K562 (cell line): ENCODE results near the gene MECR. TPM values are rescaled to one million over a fixed set of nuclear protein-coding genes. Genes with fewer than 3 reads are reported as not detected.

Source experiments
- ARHGAP35 ChIP-seq: fragments of 450-650 bp; IDR thresholded peaks from 2 replicates; pipeline ENCODE4 v1.6.1; 2018; ENCODE audit not compliant: partially characterized antibody
- ARNT ChIP-seq, 2 experiments: fragments of 450-650 bp; IDR thresholded peaks; 2 replicates each; pipeline ENCODE4 v1.6.1; 2016; ENCODE audit warnings: mild to moderate bottlenecking in 1 of 2
- BRCA1 ChIP-seq, 2 experiments: fragments of 450-650 bp in 1 of 2; sonication (generic) in 1 of 2; formaldehyde crosslinking in 1 of 2; IDR thresholded peaks; 2 replicates each; pipeline versions ENCODE4 v1.5.0 to v1.6.1; 2017 to 2020; ENCODE audit warnings: mild to moderate bottlenecking in 1 of 2, missing genetic modification reagents in 1 of 2
- BRF2 ChIP-seq: IDR thresholded peaks from 3 replicates; pipeline ENCODE4 v1.6.1; 2011; ENCODE audit warnings: borderline replicate concordance, mild to moderate bottlenecking; ENCODE audit not compliant: insufficient read length, insufficient read depth
- CREB1 ChIP-seq, 2 experiments: sonication (generic) in 1 of 2; formaldehyde crosslinking in 1 of 2; IDR thresholded peaks; 2 replicates each; pipeline versions ENCODE4 v1.6.1 to v1.8.0; 2012 to 2022; ENCODE audit warnings: inconsistent platforms in 1 of 2, mild to moderate bottlenecking in 1 of 2, missing genetic modification reagents in 1 of 2, moderate library complexity in 1 of 2
- CREB5 ChIP-seq: fragments of 250-450 bp; sonication (Bioruptor Pico); IDR thresholded peaks from 2 replicates; pipeline ENCODE4 v1.5.0; 2020; ENCODE audit warnings: mild to moderate bottlenecking
- CREBBP ChIP-seq: IDR thresholded peaks from one replicate; pipeline ENCODE4 v1.6.1; 2012; ENCODE audit warnings: low read depth, mild to moderate bottlenecking, control low read depth, inconsistent platforms, low read length
- EZH2 ChIP-seq: IDR thresholded peaks from 2 replicates; pipeline ENCODE4 v1.6.1; 2012; ENCODE audit warnings: low read depth, mild to moderate bottlenecking, inconsistent platforms, low read length, borderline replicate concordance
- GTF2F1 ChIP-seq: IDR thresholded peaks from 2 replicates; pipeline ENCODE4 v1.6.1; 2011; ENCODE audit warnings: low read depth, low read length, improper control_type of control experiment
- HSF4 ChIP-seq: fragments of 250-450 bp; sonication (Bioruptor Pico); IDR thresholded peaks from 2 replicates; pipeline ENCODE4 v2.1.2; 2022; ENCODE audit warnings: mild to moderate bottlenecking, moderate library complexity, borderline replicate concordance
- KLF1 ChIP-seq: fragments of 450-650 bp; IDR thresholded peaks from 2 replicates; pipeline ENCODE4 v1.6.1; 2016; ENCODE audit warnings: missing genetic modification characterization, missing compliant biosample characterization
- MCM2 ChIP-seq: fragments of 450-650 bp; IDR thresholded peaks from 2 replicates; pipeline ENCODE4 v1.6.1; 2017; ENCODE audit warnings: low read depth, mild to moderate bottlenecking
- PPARD ChIP-seq: fragments of 250-450 bp; sonication (Bioruptor Pico); IDR thresholded peaks from 2 replicates; pipeline ENCODE4 v1.8.0; 2022; ENCODE audit warnings: inconsistent platforms, mild to moderate bottlenecking, moderate library complexity
- RBFOX2 ChIP-seq: fragments of 200-400 bp; formaldehyde crosslinking; IDR thresholded peaks from 2 replicates; pipeline ENCODE4 v1.6.1; 2017; ENCODE audit warnings: low read depth, mild to moderate bottlenecking, low read length, moderate library complexity
- RBM17 ChIP-seq: fragments of 200-400 bp; formaldehyde crosslinking; IDR thresholded peaks from 2 replicates; pipeline ENCODE4 v1.6.1; 2017; ENCODE audit warnings: low read depth, mild to moderate bottlenecking, low read length, borderline replicate concordance
- RBM22 ChIP-seq: fragments of 200-400 bp; formaldehyde crosslinking; IDR thresholded peaks from 2 replicates; pipeline ENCODE4 v1.6.1; 2018; ENCODE audit warnings: low read length, low read depth; ENCODE audit not compliant: poor library complexity, severe bottlenecking
- RNF2 ChIP-seq: sonication (generic); IDR thresholded peaks from 2 replicates; pipeline ENCODE4 v1.6.1; 2016
- SUPT5H ChIP-seq: fragments of 450-650 bp; IDR thresholded peaks from 2 replicates; pipeline ENCODE4 v1.6.1; 2016
- ZBED1 ChIP-seq: IDR thresholded peaks from 2 replicates; pipeline ENCODE4 v1.6.1; 2014
- ZC3H8 ChIP-seq: fragments of 450-650 bp; IDR thresholded peaks from 2 replicates; pipeline ENCODE4 v1.6.1; 2017
- ZNF592 ChIP-seq: fragments of 450-650 bp; IDR thresholded peaks from 2 replicates; pipeline ENCODE4 v1.6.1; 2017; ENCODE audit warnings: antibody characterized with exemption, mild to moderate bottlenecking
- polyA plus RNA-seq, 8 experiments: library from polyadenylated mRNA; depleted of rRNA in 4 of 8; stranded (reverse) in 5 of 8; unstranded in 3 of 8; fragments of >200 nt; fragmentation: Nextera tagmentation in 2 of 8; fragmentation: Illumina TruSeq in 1 of 8; extraction: Ambion mirVana in 2 of 8; extraction: Trizol in 1 of 8; gene quantifications; 2 replicates each; pipeline versions ENCODE4 v1.2.1 to v1.2.3, GENCODE V29; 2011 to 2014; ENCODE audit warnings: inconsistent platforms in 1 of 8, missing spikeins in 1 of 8
- total RNA-seq, 7 experiments: library from RNA; depleted of rRNA in 6 of 7; stranded (reverse); fragments of >200 nt in 6 of 7; fragmentation: Illumina TruSeq in 2 of 7; extraction: Trizol in 2 of 7; gene quantifications; 2 replicates each; pipeline versions ENCODE4 v1.2.1 to v1.2.3, GENCODE V29; 2011 to 2021; ENCODE audit warnings: low replicate concordance in 1 of 7
- TF ChIP-seq, protein P1 (sequence below): sonication (generic); formaldehyde crosslinking; IDR thresholded peaks from 2 replicates; pipeline ENCODE4 v1.8.0; 2022; ENCODE audit warnings: missing genetic modification reagents, mild to moderate bottlenecking, moderate library complexity, borderline replicate concordance

Gene MECR
- total and polyA plus RNA-seq, 9 of the 15 experiments (the other 6 are each of a cell fraction or from before 2014, with no cell fraction given) = 10.4 to 58.6 (median 42.9) TPM

GRCh38 chr1:29177022-29177705 lies 53.6 kb downstream of the MECR start (continued):
- TF ChIP-seq BRF2 (no peak), CREBBP (no peak), RBM22 (peak; percentile 24), EZH2 (no peak), ARNT (IDR thresholded peaks at IDR 0.05) (no peak), RBM17 (no peak), PPARD (CRISPR knock-in tag) (no peak), CREB5 (no peak), KLF1 (no peak), GTF2F1 (no peak), CREB1 (IDR thresholded peaks at IDR 0.05) (no peak), CREB1 (CRISPR knock-in tag; IDR thresholded peaks at IDR 0.05) (no peak), ARHGAP35 (no peak), ZNF592 (peak; percentile 50), RNF2 (no peak), RBFOX2 (peak; percentile 51; the same call in 1 of the 2 replicates), HSF4 (CRISPR knock-in tag) (no peak), SUPT5H (peak; percentile 20; the same call in 1 of the 2 replicates), ZC3H8 (no peak), MCM2 (no peak), ZBED1 (no peak), BRCA1 (IDR thresholded peaks at IDR 0.05) (no peak), BRCA1 (CRISPR knock-in tag; IDR thresholded peaks at IDR 0.05) (no peak)
- TF ChIP-seq, protein P1, sequence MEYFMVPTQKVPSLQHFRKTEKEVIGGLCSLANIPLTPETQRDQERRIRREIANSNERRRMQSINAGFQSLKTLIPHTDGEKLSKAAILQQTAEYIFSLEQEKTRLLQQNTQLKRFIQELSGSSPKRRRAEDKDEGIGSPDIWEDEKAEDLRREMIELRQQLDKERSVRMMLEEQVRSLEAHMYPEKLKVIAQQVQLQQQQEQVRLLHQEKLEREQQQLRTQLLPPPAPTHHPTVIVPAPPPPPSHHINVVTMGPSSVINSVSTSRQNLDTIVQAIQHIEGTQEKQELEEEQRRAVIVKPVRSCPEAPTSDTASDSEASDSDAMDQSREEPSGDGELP (CRISPR knock-in tag) = no peak
